Caki2 (cell line): ENCODE results near the gene HECTD4. TPM values are rescaled to one million over a fixed set of nuclear protein-coding genes. Genes with fewer than 3 reads are reported as not detected.
"Not testable (repeated sequence)": the region's sequence is repeated elsewhere in the genome, so short reads cannot be mapped to it uniquely, and the experiment has no call there.

ENCODE experiments used
- DNase-seq: peaks from one replicate; pipeline ENCODE4 v3.0.0-alpha.2; 2015; ENCODE audit warnings: low read depth
- in situ Hi-C: cut with HindIII; loops from 2 replicates; pipeline ENCODE4 v1.10.0; 2016; ENCODE audit warnings: low sequenced_read_pairs, low pct_unique_long_range_greater_than_20kb, mixed read lengths
- total RNA-seq: library from RNA; depleted of rRNA; stranded (reverse); fragments of >200 nt; shearing (Covaris generic); gene quantifications from 2 replicates; pipeline ENCODE4 v1.2.3, GENCODE V29; 2014; ENCODE audit warnings: low replicate concordance

The HECTD4 gene
- total RNA-seq, 1 experiment from 2014 or later: 10.0 TPM

GRCh38 chr12:112299704-112300103, 82.5 kb downstream of the HECTD4 start:
- no peak for DNase-seq
- in situ Hi-C loops: no loop called here

- in situ Hi-C loops: no loop called here
- no peak for DNase-seq
Observed at GRCh38 chr12:112297188-112297587, 85.0 kb downstream of the HECTD4 start.

- DNase-seq: no peak
- in situ Hi-C loops: no loop called here
Observed at GRCh38 chr12:112296183-112296582, 86.0 kb downstream of the HECTD4 start.

- in situ Hi-C loops: no loop called here
- DNase-seq: no peak
Observed at GRCh38 chr12:112294793-112295192, 87.4 kb downstream of the HECTD4 start.

- DNase-seq: no peak
- in situ Hi-C loops: no loop called here
Observed at GRCh38 chr12:112288638-112289037, 93.6 kb downstream of the HECTD4 start.

GRCh38 chr12:112285600-112286401, 96.4 kb downstream of the HECTD4 start:
- DNase-seq: no peak
- in situ Hi-C loops: no loop called here

GRCh38 chr12:112283546-112283945, 98.7 kb downstream of the HECTD4 start:
- no peak for DNase-seq
- in situ Hi-C loops: no loop called here

- in situ Hi-C loops: no loop called here
- no peak for DNase-seq
Observed at GRCh38 chr12:112282920-112283319, 99.3 kb downstream of the HECTD4 start.

- in situ Hi-C loops: no loop called here
- no peak for DNase-seq
Observed at GRCh38 chr12:112275836-112276235, 106.4 kb downstream of the HECTD4 start.

GRCh38 chr12:112275207-112275606, 107.0 kb downstream of the HECTD4 start:
- DNase-seq: no peak
- in situ Hi-C loops: no loop called here

- no peak for DNase-seq
- in situ Hi-C loops: no loop called here
Observed at GRCh38 chr12:112270673-112271072, 111.6 kb downstream of the HECTD4 start.

- in situ Hi-C loops: no loop called here
- DNase-seq: no peak
Observed at GRCh38 chr12:112266473-112266872, 115.8 kb downstream of the HECTD4 start.

GRCh38 chr12:112261559-112261958, 120.7 kb downstream of the HECTD4 start:
- in situ Hi-C loops: no loop called here
- DNase-seq: no peak

- no peak for DNase-seq
- in situ Hi-C loops: no loop called here
Observed at GRCh38 chr12:112258926-112259325, 123.3 kb downstream of the HECTD4 start.

- no peak for DNase-seq
- in situ Hi-C loops: no loop called here
Observed at GRCh38 chr12:112256780-112257179, 125.5 kb downstream of the HECTD4 start.

- in situ Hi-C loops: no loop called here
- no peak for DNase-seq
Observed at GRCh38 chr12:112252184-112252583, 130.0 kb downstream of the HECTD4 start.

- in situ Hi-C loops, DNase-seq: not testable (repeated sequence)
Observed at GRCh38 chr12:112244902-112245301, 137.3 kb downstream of the HECTD4 start.

GRCh38 chr12:112243255-112244110, 138.7 kb downstream of the HECTD4 start:
- DNase-seq: no peak
- in situ Hi-C loops: no loop called here

GRCh38 chr12:112241176-112241575, 141.1 kb downstream of the HECTD4 start:
- in situ Hi-C loops: no loop called here
- DNase-seq: no peak
